Fibroblast of lung (primary cell): ENCODE results near the gene EEF1A2.

ENCODE experiments used
- EZH2 ChIP-seq: IDR thresholded peaks from 2 replicates; pipeline ENCODE4 v1.5.1; 2012; ENCODE audit warnings: low read length, control low read depth, mild to moderate bottlenecking; ENCODE audit errors: missing control alignments
- TF ChIP-seq, protein P1 (sequence below), 2 donors: IDR thresholded peaks in 1 of 2; conservative IDR thresholded peaks in 1 of 2; 1 replicate in 1 of 2; 2 replicates in 1 of 2; pipeline ENCODE4 v1.5.1; 2011 to 2012; ENCODE audit warnings: low read length in 2 of 2, control low read depth in 1 of 2, inconsistent platforms in 1 of 2, low read depth in 1 of 2, mild to moderate bottlenecking in 1 of 2

DNA sequence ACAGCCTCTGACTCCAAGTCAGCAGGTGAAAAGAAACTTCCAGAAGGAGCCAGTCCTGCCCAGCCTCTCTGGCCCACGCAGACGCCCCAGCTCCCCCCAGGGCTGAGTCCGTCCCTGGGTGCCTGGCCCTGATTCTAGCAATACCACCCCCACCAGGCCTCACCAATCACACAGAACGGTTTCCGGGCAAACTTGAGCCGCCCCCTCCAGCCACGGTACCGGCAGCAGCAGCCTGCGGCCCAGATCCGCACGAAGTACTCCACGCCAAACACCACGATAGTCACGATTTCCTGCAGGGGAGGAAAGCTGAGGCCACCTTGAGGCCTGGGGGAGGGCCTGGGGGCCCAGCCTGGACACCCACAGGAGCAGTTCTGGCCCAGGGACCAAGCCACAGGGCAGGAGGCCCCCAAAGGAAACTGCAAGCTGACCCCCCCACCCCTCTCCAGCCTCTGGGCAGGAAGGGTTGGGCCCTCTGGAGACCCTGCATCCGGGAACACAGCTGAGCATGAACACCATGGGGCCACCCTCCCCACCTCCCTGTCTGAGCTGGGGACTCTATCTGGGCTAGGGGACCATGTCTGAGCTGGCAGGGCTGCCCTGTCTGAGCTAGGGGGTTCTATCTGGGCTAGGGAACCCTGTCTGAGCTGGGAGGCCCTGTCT, 53.7 kb downstream of the EEF1A2 start:
- TF ChIP-seq, protein P1, sequence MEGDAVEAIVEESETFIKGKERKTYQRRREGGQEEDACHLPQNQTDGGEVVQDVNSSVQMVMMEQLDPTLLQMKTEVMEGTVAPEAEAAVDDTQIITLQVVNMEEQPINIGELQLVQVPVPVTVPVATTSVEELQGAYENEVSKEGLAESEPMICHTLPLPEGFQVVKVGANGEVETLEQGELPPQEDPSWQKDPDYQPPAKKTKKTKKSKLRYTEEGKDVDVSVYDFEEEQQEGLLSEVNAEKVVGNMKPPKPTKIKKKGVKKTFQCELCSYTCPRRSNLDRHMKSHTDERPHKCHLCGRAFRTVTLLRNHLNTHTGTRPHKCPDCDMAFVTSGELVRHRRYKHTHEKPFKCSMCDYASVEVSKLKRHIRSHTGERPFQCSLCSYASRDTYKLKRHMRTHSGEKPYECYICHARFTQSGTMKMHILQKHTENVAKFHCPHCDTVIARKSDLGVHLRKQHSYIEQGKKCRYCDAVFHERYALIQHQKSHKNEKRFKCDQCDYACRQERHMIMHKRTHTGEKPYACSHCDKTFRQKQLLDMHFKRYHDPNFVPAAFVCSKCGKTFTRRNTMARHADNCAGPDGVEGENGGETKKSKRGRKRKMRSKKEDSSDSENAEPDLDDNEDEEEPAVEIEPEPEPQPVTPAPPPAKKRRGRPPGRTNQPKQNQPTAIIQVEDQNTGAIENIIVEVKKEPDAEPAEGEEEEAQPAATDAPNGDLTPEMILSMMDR (conservative IDR thresholded peaks at IDR 0.05 in 1 of 2, IDR thresholded peaks at IDR 0.05 in 1 of 2; ENCODE audit: low read depth in 1 of 2, low read length in 2 of 2), result no peak
- no peak for TF ChIP-seq EZH2
